K562 treated with DMSO at 1 percent for 48 hours (cell line): ENCODE data around the gene HOATZ. TPM values are rescaled to one million over a fixed set of nuclear protein-coding genes. Genes with fewer than 3 reads are reported as not detected.

Experiments used
- total RNA-seq: library from RNA; unstranded; fragments of 300-600 nt; gene quantifications from 2 replicates; pipeline ENCODE4 v1.2.3, GENCODE V29; 2022; ENCODE audit warnings: low replicate concordance; ENCODE audit errors: extremely low read depth

HOATZ gene
- not detected in 2 replicates for total RNA-seq

DNA sequence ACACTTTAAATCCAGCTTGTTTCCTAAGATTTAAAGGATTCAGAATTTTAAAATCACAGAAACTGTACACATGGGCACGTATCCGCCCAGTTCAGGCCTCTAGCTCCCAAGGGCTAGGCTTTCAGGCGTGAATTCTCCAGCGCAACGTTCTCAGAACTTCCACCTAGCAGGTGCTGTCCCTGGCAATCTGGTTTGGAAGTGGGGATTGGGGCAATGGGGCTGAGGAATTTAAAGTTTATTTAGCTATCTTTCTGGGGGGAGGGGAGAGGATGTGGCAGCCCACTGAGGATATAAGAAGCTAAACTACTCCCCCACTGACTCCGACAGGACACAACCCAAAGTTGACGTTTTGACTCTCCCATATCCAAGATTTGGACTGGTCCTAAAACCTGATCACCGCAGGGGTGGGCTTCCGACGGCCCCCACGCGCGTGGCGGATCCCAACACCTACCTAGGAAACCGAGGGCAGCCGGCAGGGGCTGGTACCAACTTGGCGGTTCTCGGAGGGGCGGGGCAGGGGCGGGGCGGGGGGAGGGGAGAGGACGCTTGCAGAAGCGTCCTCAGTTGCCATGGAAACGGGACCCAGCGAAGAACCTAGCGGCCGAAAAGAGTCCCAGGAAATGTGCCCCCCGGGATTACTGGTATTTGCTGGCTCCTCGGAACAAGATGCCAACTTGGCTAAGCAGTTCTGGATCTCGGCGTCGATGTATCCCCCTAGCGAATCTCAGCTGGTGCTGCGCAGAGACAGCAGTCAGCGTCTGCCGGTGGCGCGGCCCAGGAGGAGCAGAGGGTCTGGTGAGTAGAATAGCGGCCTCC, at the start of gene HOATZ:
HOATZ (plus strand) TSS at position 563 of the 816 bp plus-strand sequence; CDS start at position 570, 7 bp downstream.

DNA sequence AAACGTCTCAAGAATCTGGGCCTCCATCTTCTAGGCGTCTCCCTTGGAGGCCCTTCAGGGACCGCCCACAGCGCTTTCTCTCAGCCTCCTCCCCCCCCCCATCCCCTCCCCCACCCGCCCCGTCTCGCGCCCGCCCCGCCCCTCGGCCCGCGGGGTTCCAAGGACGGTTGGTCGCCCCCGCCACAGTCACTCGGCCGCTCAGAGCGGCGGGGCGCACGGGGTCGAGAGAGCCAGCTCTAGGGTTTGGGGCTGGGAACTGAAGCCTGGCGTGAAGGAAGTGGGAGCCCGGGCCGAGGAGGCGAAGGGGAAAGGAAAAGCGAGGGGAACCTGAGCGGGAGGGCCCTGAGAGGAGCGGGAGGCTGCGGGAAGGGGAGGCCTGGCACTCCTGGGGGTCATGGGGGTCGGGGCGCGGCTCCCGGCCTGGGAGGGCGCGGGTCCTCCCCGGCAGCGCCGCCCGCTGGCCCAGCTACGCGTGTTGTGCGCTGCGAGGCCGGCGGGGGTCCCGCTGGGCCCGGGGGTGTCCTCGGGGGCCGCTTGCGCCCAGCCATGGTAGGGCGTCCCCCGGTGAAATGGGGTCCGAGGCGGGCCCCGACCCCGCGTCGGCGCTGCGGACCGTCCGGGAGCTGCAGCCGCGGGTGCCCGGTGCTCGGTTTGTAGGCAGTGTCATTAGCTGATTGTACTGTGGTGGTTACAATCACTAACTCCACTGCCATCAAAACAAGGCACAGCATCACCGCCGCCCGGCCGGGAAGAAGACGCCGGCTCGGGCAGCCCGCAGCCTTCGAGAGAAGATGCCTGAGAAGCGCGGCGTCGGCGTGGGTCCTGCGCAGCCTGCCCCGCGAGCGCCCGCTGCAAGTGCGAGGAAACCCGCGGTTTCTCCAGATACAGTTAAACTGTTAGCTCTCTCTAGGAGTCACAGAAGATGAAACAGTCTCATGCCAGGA, 2.0 kb upstream of the HOATZ start, which contains the start of gene BTG4:
BTG4 (minus strand) TSS at position 91 of the 944 bp plus-strand sequence. CDS start 13,610 bp downstream, outside the sequence.

DNA sequence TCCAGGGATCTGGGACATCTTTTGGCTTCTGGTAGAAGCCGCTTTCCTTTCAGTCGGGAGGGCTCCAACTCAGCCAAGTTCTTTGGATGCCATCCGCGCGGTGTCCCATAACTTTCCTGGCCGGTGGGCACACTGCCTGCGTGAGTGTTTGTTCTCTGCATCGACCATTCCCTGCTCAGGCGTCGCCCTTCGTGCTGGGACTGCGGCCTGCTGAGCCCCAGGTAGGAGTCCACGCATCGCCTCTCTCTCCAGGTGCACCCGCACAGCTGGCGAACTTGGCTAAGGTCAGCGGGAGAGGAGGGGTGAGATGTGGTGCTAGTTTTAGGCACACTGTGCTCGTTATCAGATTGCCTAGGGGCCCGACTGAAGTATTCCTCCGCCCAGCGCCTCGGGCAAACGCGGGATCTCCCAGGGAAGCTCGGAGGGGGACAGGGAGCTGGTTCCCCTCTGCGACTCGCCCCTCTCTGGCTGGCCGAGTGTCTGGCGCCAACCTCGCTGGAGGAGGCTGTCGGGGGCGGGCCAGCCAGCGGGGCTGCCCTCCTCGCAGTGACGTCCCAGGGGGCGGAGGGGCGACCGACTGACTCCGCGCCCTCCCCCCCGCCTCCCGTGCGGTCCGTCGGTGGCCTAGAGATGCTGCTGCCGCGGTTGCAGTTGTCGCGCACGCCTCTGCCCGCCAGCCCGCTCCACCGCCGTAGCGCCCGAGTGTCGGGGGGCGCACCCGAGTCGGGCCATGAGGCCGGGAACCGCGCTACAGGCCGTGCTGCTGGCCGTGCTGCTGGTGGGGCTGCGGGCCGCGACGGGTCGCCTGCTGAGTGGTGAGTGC, 25.7 kb downstream of the HOATZ start, which contains the start of gene LAYN:
LAYN (plus strand) TSS at position 607 of the 823 bp plus-strand sequence; CDS start at position 731, 124 bp downstream.

Other genes with a start within 250 kb of the HOATZ start
- not detected in 2 replicates for gene POU2AF3, start 216.2 kb upstream of the HOATZ start, total RNA-seq
- not detected in 2 replicates for gene POU2AF1, start 135.5 kb upstream of the HOATZ start, total RNA-seq
- gene BTG4, start 2.4 kb upstream of the HOATZ start, total RNA-seq = not detected in 2 replicates
- gene LAYN, start 25.9 kb downstream of the HOATZ start, total RNA-seq = not detected in 2 replicates
- gene SIK2, start 87.7 kb downstream of the HOATZ start, total RNA-seq = not detected in 2 replicates